OCI-M1 (cell line): ENCODE data around the gene KLHL22.

Source experiments
- DNase-seq: peaks from one replicate; lab custom pipeline; 2025; lab: John Stamatoyannopoulos, UW

KLHL22 gene

DNA sequence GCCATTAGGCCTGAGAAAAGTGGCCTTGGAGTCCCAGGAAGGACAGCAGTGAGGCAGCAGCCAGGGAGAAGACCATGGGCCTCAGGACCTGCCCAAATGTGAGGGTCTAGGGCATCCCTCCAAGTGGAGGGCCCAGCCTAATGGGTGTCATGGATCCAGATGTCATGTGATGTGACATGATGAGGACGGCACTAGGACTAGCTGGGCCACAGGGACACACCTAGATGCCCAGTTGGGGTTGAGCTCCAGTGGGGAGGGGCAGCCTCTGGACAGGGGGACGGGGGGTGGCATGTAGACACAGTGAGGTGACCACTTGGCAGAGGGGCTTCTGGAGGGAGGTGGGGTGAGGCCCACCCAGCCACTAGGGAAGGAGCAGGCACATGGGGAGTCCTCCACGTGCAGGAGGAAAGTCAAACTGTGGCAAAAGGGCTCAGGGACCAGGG is 63.3 kb downstream of the KLHL22 start:
- no peak for DNase-seq

- DNase-seq, result no peak
Observed at GRCh38 chr22:20431511-20432192, 63.9 kb downstream of the KLHL22 start.

- DNase-seq, result no peak
Observed at GRCh38 chr22:20430720-20431510, 64.7 kb downstream of the KLHL22 start.

DNA sequence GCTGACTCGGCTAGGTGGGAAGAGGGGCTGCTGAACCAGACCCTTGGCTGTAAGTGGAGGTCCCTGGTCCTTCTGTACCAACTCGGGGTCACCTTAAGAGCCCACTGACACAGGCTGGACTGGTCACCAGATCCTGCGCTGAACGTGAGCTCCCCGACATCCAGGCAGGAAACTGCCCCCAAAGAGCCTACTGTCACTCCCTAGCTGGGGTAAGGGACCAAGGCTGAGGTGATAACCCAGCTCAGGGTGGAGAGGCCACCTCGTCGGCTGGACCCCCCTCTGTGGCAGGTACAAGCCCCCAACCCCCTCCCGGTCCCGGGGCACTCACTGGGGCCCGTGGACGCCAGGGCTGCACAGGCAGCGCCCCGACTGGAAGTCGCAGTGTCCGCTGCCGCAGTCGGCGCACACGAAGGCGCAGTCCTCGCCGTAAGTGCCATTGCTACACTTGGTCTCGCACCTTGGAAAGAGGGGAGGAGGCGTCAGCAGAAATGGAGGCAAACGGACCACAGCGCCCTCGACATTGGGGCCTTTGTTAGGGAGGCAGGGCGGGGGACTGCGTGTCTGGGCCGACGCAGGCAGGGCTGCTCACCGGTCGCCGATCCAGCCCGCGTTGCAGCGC is 65.4 kb downstream of the KLHL22 start:
- DNase-seq, result no peak

GRCh38 chr22:20429254-20430100 is 66.1 kb downstream of the KLHL22 start:
- peak; percentile 89 for DNase-seq

GRCh38 chr22:20428496-20429253 is 66.9 kb downstream of the KLHL22 start:
- DNase-seq, result no peak

DNA sequence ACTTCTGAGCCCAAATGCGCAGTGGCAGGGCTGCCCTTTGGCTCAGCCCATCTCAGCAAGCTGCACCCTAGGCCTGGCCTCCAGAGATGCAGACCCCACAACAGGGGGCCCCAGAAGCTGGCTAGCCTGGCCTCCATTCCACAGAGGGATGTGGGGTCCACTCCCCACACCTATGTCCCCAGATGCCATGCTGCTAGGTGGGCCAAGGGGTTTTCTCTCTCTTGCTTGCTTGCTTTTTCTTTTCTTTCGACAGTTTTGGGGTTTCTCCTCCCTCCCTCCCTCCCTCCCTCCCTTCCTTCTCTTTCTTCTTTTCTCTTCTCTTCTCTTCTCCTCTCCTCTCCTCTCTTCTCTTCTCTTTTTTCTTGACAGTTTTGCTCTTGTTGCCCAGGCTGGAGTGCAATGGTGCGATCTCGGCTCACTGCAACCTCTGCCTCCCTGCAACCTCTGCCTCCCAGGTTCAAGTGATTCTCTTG is 67.6 kb downstream of the KLHL22 start:
- no peak for DNase-seq

- DNase-seq, result no peak
Observed at GRCh38 chr22:20427104-20427944, 68.3 kb downstream of the KLHL22 start.

DNA sequence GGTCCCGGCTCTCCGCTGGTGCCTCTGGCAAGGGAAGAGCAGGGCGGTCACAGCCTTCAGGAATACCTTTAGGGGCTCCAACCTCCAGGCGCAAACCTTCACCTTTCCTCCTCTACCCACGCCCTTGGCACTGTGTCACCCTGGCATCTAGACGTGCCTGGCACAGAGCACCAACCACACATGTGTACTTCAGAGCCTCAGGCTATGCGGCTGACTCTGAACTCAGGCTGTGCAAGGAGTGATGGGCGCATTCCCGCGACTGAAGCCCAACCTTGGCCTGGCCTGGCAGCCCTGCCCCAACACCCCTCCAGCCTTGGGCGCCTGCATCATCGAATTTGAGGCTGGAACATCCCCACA is 69.4 kb downstream of the KLHL22 start:
- no peak for DNase-seq

DNA sequence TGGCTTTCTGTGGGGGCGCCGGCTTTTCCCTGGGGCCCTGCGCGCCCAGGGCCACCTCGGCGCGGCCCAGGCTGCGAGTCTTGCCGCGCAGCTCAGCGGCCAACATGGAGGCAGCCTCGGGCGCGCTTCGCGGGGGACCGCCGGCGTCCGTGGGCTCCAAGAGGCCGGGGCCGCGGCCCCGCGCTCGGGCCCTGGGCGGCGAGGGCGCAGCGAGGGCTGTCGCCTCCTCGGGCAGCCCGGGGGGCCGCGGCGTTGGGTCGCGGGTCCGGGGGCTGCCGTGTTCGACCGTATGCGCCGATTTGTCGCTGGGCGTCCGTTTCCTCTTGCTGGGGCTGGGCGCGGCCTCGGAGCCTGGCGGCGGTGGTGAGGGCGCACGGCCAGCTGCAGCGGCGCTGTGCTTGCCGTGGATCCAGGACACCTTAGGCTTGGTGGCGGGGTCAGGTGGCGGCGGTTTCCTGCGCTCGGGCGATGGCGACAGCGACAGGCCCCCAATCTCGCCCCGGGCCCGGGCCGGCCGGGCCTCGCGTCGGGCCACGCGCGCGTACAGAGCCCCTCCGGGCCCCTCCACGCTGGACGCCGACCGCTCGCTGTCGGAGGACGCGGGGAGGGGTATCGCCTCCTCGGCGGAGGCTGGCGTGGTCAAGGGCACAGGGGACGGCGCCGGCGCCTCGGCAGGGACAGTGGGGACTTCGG is 69.9 kb downstream of the KLHL22 start:
- no peak for DNase-seq

GRCh38 chr22:20424932-20425565 is 70.5 kb downstream of the KLHL22 start:
- no peak for DNase-seq

GRCh38 chr22:20424568-20424931 is 71.0 kb downstream of the KLHL22 start:
- no peak for DNase-seq

- DNase-seq, result no peak
Observed at GRCh38 chr22:20423906-20424551, 71.6 kb downstream of the KLHL22 start.

DNA sequence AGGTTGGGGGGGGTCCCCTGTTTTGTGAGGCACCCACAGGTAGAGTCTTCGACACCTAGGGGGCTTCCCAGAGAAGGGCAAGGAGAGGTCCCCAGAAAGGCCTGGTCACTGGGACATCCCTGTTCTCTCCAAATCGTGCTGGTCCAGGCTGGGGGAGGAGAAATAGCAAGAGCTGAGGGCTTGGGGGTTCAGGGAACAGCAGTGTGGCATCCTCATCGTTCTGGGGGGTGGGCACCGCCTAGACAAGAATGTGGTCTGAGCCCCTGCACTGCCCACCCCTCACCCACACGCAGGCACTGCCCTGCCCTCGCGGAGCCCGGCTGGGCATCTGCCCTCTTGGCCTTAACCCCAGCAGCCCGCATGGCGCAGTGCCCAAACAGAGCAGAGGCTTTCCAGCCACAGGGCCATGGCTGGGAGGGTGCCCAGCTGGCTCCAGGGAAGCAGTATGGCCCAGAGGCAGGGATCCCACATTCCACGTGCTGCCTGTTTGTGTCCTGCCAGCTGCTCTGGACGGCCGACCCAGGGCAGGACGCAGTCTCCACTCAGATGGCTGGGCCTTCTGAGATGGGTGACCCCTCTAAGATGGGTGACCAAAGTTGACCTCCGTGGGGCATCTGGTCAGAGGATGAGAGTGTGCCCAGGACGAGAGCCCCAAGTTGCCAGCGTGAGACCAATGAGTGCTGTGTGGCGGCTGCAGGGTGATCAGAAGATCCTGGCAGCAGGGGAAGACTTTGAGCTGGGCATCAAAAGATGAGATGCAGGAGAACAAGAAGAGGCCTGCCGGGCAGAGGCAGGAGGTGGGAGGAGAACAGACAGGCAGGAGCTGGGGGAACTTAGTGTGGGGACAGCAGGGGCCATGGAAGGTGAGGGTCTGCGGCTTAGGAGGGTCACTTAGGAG is 72.3 kb downstream of the KLHL22 start:
- DNase-seq, result no peak

- no peak for DNase-seq
Observed at GRCh38 chr22:20422271-20423007, 73.2 kb downstream of the KLHL22 start.

DNA sequence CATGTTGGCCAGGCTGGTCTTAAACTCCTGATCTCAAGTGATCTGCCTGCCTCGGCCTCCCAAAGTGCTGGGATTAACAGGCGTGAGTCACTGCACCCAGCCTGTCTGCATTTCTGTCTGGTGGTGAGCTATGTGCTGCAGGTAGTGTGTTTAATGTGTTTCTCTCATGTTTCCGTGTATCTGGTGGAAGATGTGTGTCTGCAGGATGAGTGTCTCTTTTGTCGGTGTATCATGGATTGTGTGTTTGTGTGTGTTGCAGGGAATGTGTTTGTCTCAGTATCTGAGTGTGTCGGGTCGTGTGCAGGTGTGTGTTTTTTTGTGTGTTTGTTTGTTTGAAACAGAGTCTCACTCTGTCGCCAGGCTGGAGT is 74.1 kb downstream of the KLHL22 start:
- no peak for DNase-seq

DNA sequence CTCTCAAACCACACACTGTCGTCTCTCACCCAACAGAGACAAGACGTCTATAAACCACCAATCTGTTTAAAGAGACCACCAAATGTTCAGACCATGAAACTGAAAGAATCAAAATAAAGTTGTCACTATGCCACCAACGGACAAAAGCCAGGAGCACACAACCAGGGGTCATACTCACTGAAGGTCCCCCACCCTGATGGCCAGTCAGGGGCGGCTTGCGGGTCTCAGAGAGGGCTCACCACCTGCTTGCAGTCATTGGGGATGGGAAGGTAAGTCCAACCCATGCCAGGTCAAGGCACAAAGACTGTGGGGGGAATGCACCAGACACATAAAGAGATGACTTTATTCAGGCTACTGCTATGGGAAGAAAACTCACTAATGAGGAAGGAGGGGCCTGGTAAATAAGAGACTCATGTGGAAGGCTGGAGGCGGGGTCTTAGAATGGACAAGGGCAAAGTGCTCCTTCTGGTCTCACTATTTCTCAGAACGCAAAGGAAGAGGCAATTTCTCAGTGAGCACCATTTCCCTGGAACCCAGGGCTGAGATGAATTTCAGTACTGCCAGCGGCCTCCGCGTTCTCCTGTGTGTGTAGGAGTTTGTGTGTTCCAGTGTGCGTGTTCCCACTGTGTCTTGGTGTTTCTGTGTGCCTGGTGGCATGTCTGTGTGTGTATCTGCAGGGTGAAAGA is 75.3 kb downstream of the KLHL22 start:
- DNase-seq, result no peak
